SK-MEL-5 (cell line): ENCODE results near the gene SUMO3. TPM values are rescaled to one million over a fixed set of nuclear protein-coding genes. Genes with fewer than 3 reads are reported as not detected.

Experiments
- DNase-seq: peaks from one replicate; pipeline ENCODE4 v3.0.0-alpha.2; 2016; ENCODE audit warnings: low read depth, low spot score
- in situ Hi-C: cut with HindIII; loops from 2 replicates; pipeline ENCODE4 v1.10.0; 2016; ENCODE audit warnings: low sequenced_read_pairs, high pct_unique_total_duplicates, low pct_unique_long_range_greater_than_20kb
- total RNA-seq: library from RNA; depleted of rRNA; stranded (reverse); fragments of >200 nt; shearing (Covaris generic); gene quantifications from 2 replicates; pipeline ENCODE4 v1.2.3, GENCODE V29; 2014

SUMO3 gene
- total RNA-seq, 1 experiment from 2014 or later = 34.2 TPM

- no peak for DNase-seq
Observed at GRCh38 chr21:44773291-44773932, 44.5 kb downstream of the SUMO3 start.

GRCh38 chr21:44771896-44772525 lies 45.9 kb downstream of the SUMO3 start:
- DNase-seq = no peak
- in situ Hi-C loops = no loop called here

More at GRCh38 chr21:44773291-44773932, 44.5 kb downstream of the SUMO3 start:
- in situ Hi-C loops = no loop called here

- in situ Hi-C loops = no loop called here
- no peak for DNase-seq
Observed at GRCh38 chr21:44767834-44768831, 49.7 kb downstream of the SUMO3 start.

GRCh38 chr21:44766818-44767354 lies 51.0 kb downstream of the SUMO3 start:
- in situ Hi-C loops = no loop called here
- DNase-seq = no peak

GRCh38 chr21:44766014-44766817 lies 51.6 kb downstream of the SUMO3 start:
- DNase-seq = no peak
- in situ Hi-C loops = no loop called here

- no peak for DNase-seq
- in situ Hi-C loops = no loop called here
Observed at GRCh38 chr21:44765231-44766013, 52.4 kb downstream of the SUMO3 start.

- DNase-seq = no peak
- in situ Hi-C loops = no loop called here
Observed at GRCh38 chr21:44764319-44765230, 53.3 kb downstream of the SUMO3 start.

GRCh38 chr21:44763451-44764318 lies 54.2 kb downstream of the SUMO3 start:
- in situ Hi-C loops = no loop called here
- DNase-seq = no peak

- DNase-seq = no peak
- in situ Hi-C loops = no loop called here
Observed at GRCh38 chr21:44763050-44763378, 54.8 kb downstream of the SUMO3 start.

GRCh38 chr21:44762221-44763049 lies 55.4 kb downstream of the SUMO3 start:
- no peak for DNase-seq
- in situ Hi-C loops = no loop called here

- DNase-seq = no peak
- in situ Hi-C loops = no loop called here
Observed at GRCh38 chr21:44761747-44762208, 56.1 kb downstream of the SUMO3 start.

- no peak for DNase-seq
Observed at GRCh38 chr21:44761011-44761729, 56.7 kb downstream of the SUMO3 start.

GRCh38 chr21:44760376-44760775 lies 57.5 kb downstream of the SUMO3 start:
- in situ Hi-C loops = no loop called here
- no peak for DNase-seq

More at GRCh38 chr21:44761011-44761729, 56.7 kb downstream of the SUMO3 start:
- in situ Hi-C loops = no loop called here
